Posterior cingulate gyrus (tissue), 11 donors: ENCODE results near the gene DHX35.
A peak's percentile ranks its signal among the peaks of the same experiment; 100 is the strongest.
"Not testable (repeated sequence)": the region's sequence is repeated elsewhere in the genome, so short reads cannot be mapped to it uniquely, and the experiment has no call there.

ENCODE experiments used
- DNase-seq, 10 donors: peaks; one replicate each; pipeline versions ENCODE4 v3.0.0 to v3.0.0-alpha.2; 2020 to 2021; ENCODE audit warnings: mixed read lengths in 3 of 10
- intact Hi-C: fragments of 100-400 bp; cut with DNase I; formaldehyde crosslinking; loops from one replicate; pipeline ENCODE4 v1.15.1; 2023

The DHX35 gene

GRCh38 chr20:38970302-38970701, 8.2 kb downstream of the DHX35 start:
- intact Hi-C loops = no loop called here
- no peak for DNase-seq

DNA sequence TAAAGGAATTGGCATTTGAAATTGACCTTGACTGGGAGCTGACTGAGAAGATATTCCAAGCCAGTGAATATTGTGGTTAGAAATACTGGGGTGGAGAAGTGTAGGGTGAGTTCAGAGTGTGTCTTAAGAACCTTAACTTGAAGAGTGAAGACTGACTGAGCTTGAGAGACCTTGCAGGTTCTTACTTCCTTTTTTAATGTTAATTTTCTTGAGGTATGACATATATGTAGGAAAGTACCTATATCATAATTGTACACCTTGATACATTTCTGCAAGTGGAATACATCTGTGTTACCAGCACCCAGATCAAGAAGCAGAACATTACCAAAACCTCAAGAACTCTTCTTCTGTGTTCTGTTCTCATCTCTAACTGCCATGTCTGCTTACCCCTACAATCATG, 11.0 kb downstream of the DHX35 start:
- no peak for DNase-seq
- intact Hi-C loops = no loop called here

- peak in 3 of 10 donors; percentile 14 to 85 (median 20) for DNase-seq
These were observed 11.5 kb downstream of the DHX35 start for GRCh38 chr20:38973645-38974044.

GRCh38 chr20:38975539-38976120, 13.5 kb downstream of the DHX35 start:
- no peak for DNase-seq
- intact Hi-C loops = no loop called here

More at GRCh38 chr20:38973645-38974044, 11.5 kb downstream of the DHX35 start:
- intact Hi-C loops = no loop called here

- intact Hi-C loops = no loop called here
- DNase-seq = no peak
These were observed 17.3 kb downstream of the DHX35 start for GRCh38 chr20:38979434-38979833.

- no peak for DNase-seq
- intact Hi-C loops = no loop called here
These were observed 17.7 kb downstream of the DHX35 start for GRCh38 chr20:38979842-38980241.

DNA sequence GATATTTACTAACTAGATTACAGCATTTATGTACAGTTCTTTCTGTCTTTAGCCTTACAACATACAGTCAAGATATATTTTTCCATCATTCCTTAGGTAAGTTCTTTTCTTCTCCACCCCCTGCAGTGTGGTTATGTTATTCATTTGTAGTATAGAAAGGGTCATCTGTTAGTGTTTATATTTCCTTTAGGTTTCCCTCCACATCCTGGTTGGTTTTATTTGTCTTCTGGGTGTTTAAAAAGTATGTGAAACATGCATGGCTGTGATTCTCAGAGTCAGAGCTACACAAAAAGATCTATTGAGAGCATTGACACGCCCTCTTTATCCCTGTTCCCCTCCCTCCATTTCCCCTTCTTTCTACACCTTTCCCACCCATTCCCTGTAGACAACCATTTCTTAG, 20.1 kb downstream of the DHX35 start:
- no peak for DNase-seq
- intact Hi-C loops = no loop called here

DNA sequence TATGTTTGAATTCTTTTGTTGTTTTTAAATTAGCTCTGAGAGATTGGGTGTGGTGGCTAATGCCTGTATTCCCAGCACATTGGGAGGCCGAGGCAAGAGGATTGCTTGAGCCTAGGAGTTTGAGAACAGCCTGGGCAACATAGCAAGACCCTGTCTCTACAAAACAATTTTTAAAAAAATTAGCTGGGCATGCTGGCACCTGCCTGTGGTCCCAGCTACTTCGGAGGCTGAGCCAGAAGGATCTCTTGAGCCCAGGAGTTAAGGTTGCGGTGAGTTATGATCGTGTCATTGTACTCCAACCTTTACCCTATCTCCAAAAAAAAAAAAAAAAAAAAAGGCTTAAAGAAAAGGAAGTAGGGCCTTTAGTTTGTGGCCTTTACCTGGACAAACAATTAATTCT, 22.9 kb downstream of the DHX35 start:
- intact Hi-C loops = no loop called here

DNA sequence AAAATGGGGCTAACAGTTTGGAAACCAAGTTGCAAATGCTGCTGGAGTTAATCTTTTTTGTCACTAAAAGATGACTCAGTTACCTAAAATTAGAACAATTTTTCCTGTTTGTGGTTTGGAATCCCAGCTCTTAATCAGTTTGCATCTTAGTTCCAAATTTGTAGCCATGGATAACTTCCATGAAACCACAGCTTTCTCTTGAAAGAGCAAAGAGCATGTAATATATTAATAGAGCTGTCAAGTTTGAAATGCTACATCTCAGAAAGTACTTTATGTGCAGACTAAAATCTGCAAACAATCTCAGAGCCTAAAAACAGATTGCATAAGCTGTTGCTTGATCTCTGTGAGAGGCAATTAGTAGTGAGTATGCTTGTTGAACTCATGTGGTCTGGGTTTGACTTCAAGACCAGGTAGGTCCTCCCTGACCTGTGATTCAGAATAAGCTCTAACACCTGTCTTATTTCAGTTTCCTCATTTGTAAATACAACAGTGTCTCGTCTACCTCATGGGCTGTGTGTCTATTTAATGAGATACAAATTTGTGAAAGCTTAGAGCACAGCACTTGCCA, 23.5 kb downstream of the DHX35 start:
- intact Hi-C loops = no loop called here
- DNase-seq = no peak

More for the DNA sequence above, 22.9 kb downstream of the DHX35 start:
- no peak for DNase-seq

DNA sequence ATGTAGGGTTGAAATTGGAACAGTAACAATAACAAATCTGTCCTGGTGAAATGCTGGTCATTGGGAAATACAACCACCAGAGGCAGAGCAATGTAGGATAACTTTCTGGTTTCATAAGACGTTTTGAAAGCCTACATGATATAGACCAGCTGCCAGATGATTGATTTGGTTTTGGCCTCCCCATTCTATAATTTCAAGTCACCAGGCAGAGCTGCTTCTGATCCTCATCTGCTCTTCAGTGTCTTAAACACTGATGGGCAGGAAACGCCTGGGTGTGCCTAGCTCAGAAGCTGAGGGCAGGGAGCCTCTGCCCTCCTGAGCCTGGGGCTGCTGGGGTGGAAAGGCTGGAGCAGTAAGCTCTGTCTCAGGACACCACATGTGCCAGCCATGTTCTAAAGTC, 24.5 kb downstream of the DHX35 start:
- no peak for DNase-seq
- intact Hi-C loops = no loop called here

GRCh38 chr20:38987777-38988176, 25.6 kb downstream of the DHX35 start:
- no peak for DNase-seq
- intact Hi-C loops = no loop called here

- no peak for DNase-seq
- intact Hi-C loops = no loop called here
These were observed 28.6 kb downstream of the DHX35 start for GRCh38 chr20:38990728-38991127.

DNA sequence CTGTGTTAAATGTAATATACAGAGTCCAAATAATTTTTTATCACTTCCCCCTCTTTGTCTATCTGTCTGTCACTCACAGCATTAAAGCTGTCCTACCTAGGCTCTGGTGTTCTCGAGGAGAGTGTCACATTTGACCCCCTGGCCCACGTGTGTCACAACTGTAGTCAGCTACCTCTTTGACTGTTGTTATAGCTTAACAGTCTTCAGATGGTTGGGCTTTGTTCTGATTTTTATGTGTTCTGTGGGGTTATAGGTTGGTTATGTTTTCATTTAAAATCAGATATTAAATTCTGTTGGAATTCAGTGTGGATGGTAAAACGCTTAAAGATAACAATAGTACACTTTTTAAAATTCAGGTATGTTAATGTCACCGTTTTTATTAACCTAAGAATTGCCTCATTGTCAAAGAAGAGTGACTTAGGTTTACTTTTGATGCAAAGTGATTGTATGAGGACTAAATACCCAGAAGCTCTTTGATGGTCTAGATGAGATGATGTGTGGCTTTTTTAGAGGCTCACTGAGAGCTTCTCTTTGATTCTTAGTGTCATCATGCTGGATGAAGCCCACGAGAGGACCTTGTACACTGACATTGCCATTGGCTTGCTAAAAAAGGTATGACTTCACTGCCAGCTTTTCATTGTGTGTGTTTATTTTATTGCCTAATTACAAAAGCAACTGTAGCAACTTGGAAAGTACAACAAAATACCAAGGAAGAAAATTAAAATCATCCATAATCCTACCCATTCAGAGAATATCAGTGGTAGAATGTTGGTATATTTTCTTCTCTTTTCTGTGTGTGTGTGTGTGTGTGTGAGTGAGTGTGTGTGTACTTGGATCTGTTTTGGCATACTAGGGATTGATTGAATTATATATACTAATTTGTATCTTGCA, 29.9 kb downstream of the DHX35 start:
- no peak for DNase-seq
- intact Hi-C loops = no loop called here

GRCh38 chr20:38995536-38996044, 33.4 kb downstream of the DHX35 start:
- intact Hi-C loops = no loop called here
- DNase-seq = no peak

- intact Hi-C loops, DNase-seq: not testable (repeated sequence)
These were observed 34.7 kb downstream of the DHX35 start for GRCh38 chr20:38996866-38997265.

- DNase-seq = no peak
- intact Hi-C loops = no loop called here
These were observed 35.5 kb downstream of the DHX35 start for GRCh38 chr20:38997622-38998021.

- DNase-seq = no peak
- intact Hi-C loops = no loop called here
These were observed 37.1 kb downstream of the DHX35 start for GRCh38 chr20:38999217-38999616.

GRCh38 chr20:38999965-39000910, 38.1 kb downstream of the DHX35 start:
- no peak for DNase-seq
- intact Hi-C loops = no loop called here

- DNase-seq = no peak
- intact Hi-C loops = no loop called here
These were observed 42.4 kb downstream of the DHX35 start for GRCh38 chr20:39004508-39004907.

DNA sequence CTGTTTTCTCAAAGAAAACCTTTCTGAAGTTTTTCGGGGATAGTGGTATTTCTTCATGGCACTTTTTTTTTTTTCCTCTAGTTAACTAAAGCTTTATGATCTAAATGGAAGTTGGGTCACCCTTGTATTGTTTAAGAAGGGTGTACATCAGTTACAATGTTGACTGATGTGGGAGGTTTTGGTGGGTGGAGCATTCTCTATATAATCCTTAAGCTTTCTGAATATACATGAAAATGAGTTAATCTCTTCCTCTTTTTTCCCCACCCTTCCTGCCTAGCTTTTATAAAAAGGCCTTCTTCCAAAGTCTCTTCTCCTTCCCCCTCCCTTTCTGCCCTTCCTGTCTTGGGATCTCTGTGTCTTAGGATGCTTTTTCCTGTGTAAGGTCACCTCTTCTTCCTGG, 47.2 kb downstream of the DHX35 start:
- intact Hi-C loops = no loop called here
- DNase-seq = no peak
